HG02981 (cell line): ENCODE data around the gene ANXA6.

ENCODE experiments used
- ATAC-seq: cut with Tn5 transposase; IDR thresholded peaks from one replicate; pipeline ENCODE4 v1.9.1; 2021; ENCODE audit warnings: mild to moderate bottlenecking, moderate library complexity; ENCODE audit not compliant: unreplicated experiment

The ANXA6 gene

GRCh38 chr5:151154931-151155774, 2.4 kb downstream of the ANXA6 start:
- ATAC-seq: peak; percentile 9

- no peak for ATAC-seq
These were observed 3.8 kb downstream of the ANXA6 start for GRCh38 chr5:151153766-151154272.

- ATAC-seq: no peak
These were observed 4.3 kb downstream of the ANXA6 start for GRCh38 chr5:151153300-151153699.

- peak; percentile 37 for ATAC-seq
These were observed 5.8 kb downstream of the ANXA6 start for GRCh38 chr5:151151793-151152192.

GRCh38 chr5:151151263-151151660, 6.3 kb downstream of the ANXA6 start:
- ATAC-seq: no peak

- ATAC-seq: peak; percentile 49
These were observed 6.9 kb downstream of the ANXA6 start for GRCh38 chr5:151150471-151151262.

- no peak for ATAC-seq
These were observed 9.0 kb downstream of the ANXA6 start for GRCh38 chr5:151148583-151148982.

- ATAC-seq: no peak
These were observed 10.5 kb downstream of the ANXA6 start for GRCh38 chr5:151147033-151147432.

- no peak for ATAC-seq
These were observed 11.5 kb downstream of the ANXA6 start for GRCh38 chr5:151146061-151146460.

GRCh38 chr5:151144922-151145321, 12.7 kb downstream of the ANXA6 start:
- no peak for ATAC-seq

GRCh38 chr5:151144275-151144674, 13.3 kb downstream of the ANXA6 start:
- ATAC-seq: no peak

GRCh38 chr5:151143645-151144044, 13.9 kb downstream of the ANXA6 start:
- no peak for ATAC-seq

GRCh38 chr5:151142933-151143332, 14.6 kb downstream of the ANXA6 start:
- no peak for ATAC-seq

- ATAC-seq: peak; percentile 87
These were observed 16.0 kb downstream of the ANXA6 start for GRCh38 chr5:151141535-151141934.

GRCh38 chr5:151140686-151141459, 16.7 kb downstream of the ANXA6 start:
- ATAC-seq: no peak

GRCh38 chr5:151139646-151140045, 17.9 kb downstream of the ANXA6 start:
- no peak for ATAC-seq

- ATAC-seq: no peak
These were observed 18.6 kb downstream of the ANXA6 start for GRCh38 chr5:151139015-151139414.

- no peak for ATAC-seq
These were observed 19.5 kb downstream of the ANXA6 start for GRCh38 chr5:151138114-151138513.

GRCh38 chr5:151137067-151137825, 20.3 kb downstream of the ANXA6 start:
- ATAC-seq: no peak

- no peak for ATAC-seq
These were observed 23.4 kb downstream of the ANXA6 start for GRCh38 chr5:151134228-151134627.
